GM19328 (cell line): ENCODE data around the gene SCAMP1.

Experiments used
- ATAC-seq: cut with Tn5 transposase; IDR thresholded peaks from one replicate; pipeline ENCODE4 v1.9.1; 2021; ENCODE audit warnings: mild to moderate bottlenecking, moderate library complexity; ENCODE audit not compliant: unreplicated experiment

Gene SCAMP1

GRCh38 chr5:78509884-78510769 is 149.7 kb downstream of the SCAMP1 start:
- no peak for ATAC-seq

- ATAC-seq, result no peak
Observed at GRCh38 chr5:78511121-78511906, 150.9 kb downstream of the SCAMP1 start.

GRCh38 chr5:78512435-78512834 is 152.0 kb downstream of the SCAMP1 start:
- ATAC-seq, result no peak

GRCh38 chr5:78513441-78513840 is 153.0 kb downstream of the SCAMP1 start:
- no peak for ATAC-seq

- no peak for ATAC-seq
Observed at GRCh38 chr5:78514427-78515330, 154.3 kb downstream of the SCAMP1 start.

GRCh38 chr5:78515670-78516069 is 155.3 kb downstream of the SCAMP1 start:
- ATAC-seq, result no peak

GRCh38 chr5:78518365-78519197 is 158.2 kb downstream of the SCAMP1 start:
- no peak for ATAC-seq

GRCh38 chr5:78519198-78519941 is 159.0 kb downstream of the SCAMP1 start:
- ATAC-seq, result no peak

GRCh38 chr5:78521455-78521854 is 161.0 kb downstream of the SCAMP1 start:
- no peak for ATAC-seq

GRCh38 chr5:78522476-78523260 is 162.3 kb downstream of the SCAMP1 start:
- ATAC-seq, result no peak

GRCh38 chr5:78523314-78524193 is 163.1 kb downstream of the SCAMP1 start:
- no peak for ATAC-seq

- ATAC-seq, result no peak
Observed at GRCh38 chr5:78526049-78526525, 165.7 kb downstream of the SCAMP1 start.

GRCh38 chr5:78527054-78527859 is 166.8 kb downstream of the SCAMP1 start:
- no peak for ATAC-seq

- ATAC-seq, result no peak
Observed at GRCh38 chr5:78527925-78528324, 167.5 kb downstream of the SCAMP1 start.
